Globus pallidus (tissue), 1 donor: ENCODE measurements around the gene MOGAT3.

Source experiments
- DNase-seq: peaks from one replicate; pipeline ENCODE4 v3.0.0-alpha.2; 2015; ENCODE audit warnings: low spot score

Gene MOGAT3

DNA sequence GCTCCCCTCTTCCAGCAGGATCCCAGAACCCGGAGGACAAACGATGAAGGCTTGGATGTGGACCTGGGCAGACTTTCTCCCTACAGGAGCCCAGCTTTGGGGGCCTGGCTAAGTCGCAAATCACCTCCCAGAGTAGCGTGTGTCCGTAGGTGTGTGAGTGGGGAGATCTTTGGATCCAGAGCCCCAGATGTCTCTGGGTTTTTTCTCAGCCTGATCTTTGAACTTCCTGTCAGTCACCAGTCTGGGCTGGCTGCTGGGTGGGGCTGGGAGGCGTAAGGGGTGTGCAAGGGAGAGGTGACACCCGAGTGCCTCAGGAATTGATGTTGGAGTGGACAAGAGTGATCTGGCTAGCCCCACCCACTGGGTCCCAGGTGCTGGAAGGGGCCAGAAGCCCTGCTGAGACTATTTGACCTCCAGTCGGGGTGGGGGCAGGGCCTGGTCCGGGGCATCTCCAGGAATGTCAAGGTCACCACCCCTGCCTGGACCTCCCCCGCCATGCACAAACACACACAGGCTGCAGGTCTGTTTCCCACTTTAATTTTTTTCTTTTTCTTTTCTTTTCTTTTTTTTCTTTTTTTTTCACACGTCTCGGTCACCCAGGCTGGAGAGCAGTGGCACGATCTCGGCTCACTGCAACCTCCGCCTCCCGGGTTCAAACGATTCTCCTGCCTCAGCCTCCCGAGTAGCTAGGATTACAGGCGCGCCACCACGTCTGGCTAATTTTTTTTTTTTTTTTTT, at the start of gene MOGAT3:
Gene MOGAT3 (minus strand): TSS at position 175 of the 738 bp plus-strand sequence. CDS start 182 bp downstream, outside the sequence.
- no peak for DNase-seq

DNA sequence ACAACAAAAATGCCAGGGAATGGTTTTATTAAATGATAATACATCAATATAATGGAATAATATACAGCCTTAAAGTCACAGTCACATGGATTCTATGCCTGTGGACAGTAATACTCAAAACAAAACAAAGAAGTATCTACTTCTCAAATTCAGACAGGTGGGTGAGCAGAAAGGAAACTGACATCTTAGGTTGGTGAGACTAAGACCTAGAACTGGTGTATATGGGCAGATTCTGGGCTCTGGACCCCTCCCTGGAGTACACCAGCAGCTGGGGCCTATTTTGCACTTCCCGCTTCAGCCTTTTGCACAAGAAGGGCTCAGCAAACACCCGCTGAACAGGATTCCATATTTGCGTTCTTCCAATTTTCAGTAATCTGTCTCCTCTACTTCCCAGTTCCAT, 49.5 kb upstream of the MOGAT3 start:
- no peak for DNase-seq

- DNase-seq: no peak
Observed at GRCh38 chr7:101248276-101248675, 47.4 kb upstream of the MOGAT3 start.

DNA sequence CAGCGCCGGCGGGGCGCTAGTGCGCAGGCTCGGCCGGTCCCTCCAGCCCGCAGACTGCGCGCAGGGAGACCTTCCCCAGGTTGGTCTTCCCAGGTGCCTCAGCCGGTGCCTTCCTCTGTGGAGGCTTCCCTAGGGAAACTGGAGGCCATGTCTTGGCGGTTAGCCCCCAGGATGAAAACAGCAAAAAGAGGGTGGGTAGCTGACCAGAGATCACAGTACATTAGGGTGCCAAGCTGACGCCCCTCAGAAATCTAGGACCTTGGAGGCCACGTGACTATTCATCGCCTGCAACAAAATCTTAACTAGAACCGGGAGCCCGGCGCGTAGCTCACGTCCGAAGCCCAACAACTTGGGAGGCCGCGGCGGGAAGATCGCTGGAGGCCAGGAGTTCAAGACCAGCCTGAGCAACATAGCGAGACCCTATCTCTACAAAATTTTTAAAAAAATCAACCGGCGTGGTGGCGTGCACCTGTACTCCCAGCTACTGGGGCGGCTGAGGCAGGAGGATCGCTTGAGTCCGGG, 44.4 kb upstream of the MOGAT3 start:
- DNase-seq: no peak

GRCh38 chr7:101244375-101245146, 43.7 kb upstream of the MOGAT3 start, which contains the start of gene FIS1:
FIS1 (minus strand) TSS chr7:101245081; CDS start chr7:101245004, 77 bp downstream.
- peak; percentile 95 for DNase-seq

DNA sequence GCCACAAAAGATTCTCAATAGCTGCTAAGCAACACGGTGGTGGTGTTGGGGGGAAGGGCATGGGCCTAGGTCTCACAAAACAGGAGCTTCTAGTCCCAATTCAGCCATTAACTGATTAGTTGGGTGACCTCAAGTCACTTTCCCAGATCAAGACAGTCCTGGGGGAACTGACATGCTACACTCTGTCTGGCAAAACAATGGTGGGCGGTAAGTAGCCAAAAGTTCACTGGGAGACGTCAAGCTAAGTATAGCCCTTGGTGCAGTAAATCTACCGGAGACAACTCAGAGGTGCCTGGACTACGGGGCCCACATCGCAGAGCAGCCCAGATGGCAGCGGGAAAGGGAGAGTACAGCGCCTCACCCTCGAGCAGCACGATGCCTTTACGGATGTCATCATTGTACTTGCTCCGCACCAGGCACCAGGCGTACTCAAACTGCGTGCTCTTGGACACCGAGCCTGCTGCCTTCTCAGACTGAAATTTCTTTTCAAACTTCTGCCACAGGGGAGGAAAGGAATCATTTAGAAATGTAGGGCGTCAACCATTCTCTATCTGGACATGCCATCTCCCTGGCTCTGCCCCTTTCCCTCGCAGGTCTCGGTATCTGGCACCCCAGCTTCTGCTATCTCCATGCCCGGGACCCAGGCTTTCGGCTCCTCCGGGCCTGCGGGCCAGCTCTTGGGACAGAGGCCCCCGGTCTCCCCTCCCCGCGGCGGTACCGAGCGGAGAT, 43.0 kb upstream of the MOGAT3 start:
- DNase-seq: no peak

DNA sequence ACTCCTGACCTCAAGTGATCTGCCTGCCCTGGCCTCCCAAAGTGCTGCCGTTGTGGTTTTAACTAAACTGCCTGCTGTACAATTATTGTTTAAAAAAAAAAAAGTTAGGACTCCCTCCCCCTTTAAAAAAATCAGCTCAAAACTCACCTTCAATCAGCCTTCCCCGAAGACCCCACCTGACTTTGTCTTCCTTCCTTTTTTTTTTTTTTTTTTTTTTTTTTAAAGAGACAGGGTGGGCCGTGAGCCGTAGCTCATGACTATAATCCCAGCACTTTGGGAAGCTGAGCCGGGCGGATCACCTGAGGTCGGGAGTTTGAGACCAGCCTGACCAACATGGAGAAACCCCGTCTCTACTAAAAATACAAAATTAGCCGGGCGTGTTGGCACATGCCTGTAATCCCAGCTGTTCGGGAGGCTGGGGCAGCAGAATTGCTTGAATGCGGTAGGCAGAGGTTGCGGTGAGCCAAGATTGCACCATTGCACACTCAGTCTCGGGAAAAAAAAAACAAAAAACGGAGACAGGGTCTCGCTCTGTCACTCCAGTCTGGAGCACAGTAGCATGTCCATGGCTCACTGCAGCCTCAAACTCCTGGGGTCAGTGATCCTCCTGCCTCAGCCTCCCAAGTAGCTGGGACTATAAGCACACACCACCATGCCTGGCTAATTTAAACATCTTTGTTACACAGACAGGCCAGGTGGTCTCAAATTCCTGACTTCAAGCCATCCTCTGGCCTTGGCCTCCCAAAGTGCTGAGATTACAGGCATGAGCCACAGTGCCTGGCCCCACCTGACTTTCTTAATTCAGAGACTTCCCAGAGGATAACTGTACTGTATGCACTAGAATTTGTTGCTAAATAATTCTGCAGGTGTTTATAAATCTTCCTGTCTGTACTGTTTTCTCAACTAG, 40.9 kb upstream of the MOGAT3 start:
- no peak for DNase-seq

DNA sequence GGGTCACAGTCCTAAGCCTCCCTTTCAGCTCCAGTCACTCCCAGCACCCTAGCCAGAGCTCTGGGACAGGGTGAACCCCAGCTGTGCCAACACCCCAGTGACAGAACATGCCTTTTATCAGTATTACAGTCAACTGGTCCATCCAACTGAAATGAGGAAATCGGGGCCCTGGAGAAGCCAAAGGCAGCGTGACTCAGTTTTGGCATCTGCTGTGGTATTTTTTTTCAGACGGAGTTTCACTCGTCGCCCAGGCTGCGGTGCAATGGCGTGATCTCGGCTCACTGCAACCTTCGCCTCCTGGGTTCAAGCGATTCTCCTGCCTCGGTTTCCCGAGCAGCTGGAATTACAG, 40.2 kb upstream of the MOGAT3 start:
- DNase-seq: no peak

DNA sequence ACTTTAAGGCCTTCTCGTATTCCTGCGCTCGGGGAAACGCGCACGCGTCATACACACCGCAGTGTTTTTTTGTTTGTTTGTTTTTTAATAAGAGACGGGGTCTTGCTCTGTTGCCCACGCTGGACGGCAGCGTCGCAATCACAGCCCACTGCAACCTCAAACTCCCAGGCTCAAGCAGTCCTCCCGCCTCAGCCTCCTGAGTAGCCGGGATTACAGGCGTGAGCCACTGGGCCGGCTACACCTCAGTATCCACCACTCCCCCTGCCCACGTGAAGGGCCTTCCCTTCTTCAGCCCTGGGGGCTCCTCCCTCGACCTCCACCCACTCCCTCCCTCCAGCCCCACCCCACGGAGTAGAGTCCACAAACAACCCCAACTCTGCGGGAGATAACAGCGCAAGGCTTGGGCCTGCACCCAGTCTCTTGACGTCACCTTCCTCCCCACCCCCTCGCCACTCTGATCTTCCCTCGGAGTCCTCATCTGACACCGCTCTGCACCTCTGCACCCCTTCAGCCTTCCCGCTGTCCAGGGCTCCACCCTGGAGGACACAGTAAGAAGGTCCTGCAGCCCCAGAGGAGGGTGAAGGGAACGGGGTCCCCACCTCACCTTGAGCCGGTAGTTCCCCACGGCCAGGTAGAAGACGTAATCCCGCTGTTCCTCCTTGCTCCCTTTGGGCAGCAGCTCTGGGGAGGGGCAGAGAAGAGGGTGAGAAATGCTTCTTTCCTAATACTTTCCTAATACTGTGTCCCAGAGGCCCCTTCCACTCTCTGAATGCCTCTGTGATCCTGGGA, 39.6 kb upstream of the MOGAT3 start:
- no peak for DNase-seq

DNA sequence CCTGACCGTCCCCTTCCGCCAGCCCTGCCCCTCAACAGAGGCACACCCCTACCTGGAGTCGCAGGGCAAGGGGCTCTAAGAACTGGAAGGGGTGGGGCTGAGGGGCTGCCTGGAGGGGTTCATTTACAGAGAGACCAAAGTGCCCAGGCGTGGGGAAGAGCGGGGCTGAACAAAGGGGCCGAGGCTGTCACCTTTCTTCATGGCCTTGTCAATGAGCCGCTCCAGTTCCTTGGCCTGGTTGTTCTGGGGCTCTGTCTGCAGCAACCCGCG, 39.0 kb upstream of the MOGAT3 start:
- DNase-seq: no peak

GRCh38 chr7:101239191-101239950, 38.5 kb upstream of the MOGAT3 start:
- no peak for DNase-seq

DNA sequence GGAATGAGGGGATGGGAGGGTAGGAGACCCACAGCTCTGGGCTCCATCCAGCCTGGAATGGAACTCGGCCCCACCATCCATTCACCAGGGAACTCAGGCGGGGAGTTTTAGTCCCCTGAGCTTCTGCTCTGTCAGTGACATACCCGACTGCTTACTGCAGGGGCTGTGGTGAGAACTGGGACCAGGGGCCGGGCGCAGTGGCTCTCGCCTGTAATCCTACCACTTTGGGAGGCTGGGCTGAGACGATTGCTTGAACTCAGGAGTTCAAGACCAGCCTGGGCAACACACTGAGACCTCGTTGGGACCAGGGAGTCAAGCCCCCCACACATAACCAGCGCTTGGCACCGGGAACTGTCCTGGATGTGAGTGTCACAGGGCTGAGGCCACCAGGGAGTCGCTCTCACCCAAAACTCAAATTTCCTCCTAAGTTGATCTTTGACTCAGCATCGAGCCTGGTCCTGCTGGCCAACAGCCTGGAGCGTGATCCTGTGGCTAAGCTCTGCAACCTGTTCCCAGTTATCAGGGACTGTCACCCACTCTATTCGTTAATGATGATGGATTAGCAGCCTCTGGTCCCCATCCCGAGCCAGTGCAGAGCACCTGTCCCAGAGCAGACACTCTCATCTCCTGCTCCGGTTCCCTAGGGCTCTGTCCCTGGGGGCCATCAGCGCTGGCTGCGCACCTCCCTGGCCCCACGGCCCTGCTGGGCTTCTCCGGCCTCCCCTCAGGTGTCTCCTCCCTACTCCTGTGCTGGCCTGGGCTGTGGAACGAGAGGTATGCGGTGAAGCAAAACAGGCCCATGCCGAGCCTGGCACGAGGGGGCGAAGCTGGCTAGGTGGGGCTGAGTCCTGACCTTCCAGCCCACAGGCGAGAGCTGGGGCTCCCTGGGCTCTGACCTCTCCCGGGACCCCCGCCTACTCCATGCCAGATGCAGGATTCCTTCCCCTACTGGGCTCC, 37.7 kb upstream of the MOGAT3 start:
- DNase-seq: no peak

GRCh38 chr7:101237206-101238067, 36.6 kb upstream of the MOGAT3 start, which contains the start of gene CLDN15:
CLDN15 (minus strand) TSS chr7:101237802; CDS start chr7:101237581, 221 bp downstream.
- no peak for DNase-seq

- DNase-seq: no peak
Observed at GRCh38 chr7:101236292-101236835, 35.5 kb upstream of the MOGAT3 start.

DNA sequence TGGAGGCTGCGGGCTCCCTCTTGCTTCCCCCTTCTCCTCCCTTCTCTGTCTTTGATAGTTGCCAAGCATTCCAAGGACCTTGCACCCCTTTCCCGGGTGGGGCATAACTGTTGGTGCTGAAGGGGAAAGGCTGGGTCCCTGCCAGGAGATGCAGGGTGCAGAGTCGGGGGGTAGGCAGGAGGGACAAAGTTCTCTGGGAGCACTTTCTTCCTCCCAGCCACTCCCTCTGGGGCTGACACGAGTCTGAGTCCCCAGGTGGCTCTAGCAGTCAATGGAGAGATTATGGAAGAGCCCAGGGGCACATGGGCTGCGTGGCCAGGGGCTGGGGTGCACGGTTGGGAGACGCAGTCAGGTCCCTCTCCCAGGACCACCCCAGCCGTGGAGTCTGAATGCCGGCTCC, 34.7 kb upstream of the MOGAT3 start:
- no peak for DNase-seq

- DNase-seq: no peak
Observed at GRCh38 chr7:101235050-101235449, 34.2 kb upstream of the MOGAT3 start.

GRCh38 chr7:101234636-101235035, 33.8 kb upstream of the MOGAT3 start:
- no peak for DNase-seq
